Subcutaneous adipose tissue (tissue), 4 donors: Measurements from ENCODE around the gene HTR1B. TPM values are rescaled to one million over a fixed set of nuclear protein-coding genes. Genes with fewer than 3 reads are reported as not detected.

Experiments
- CTCF ChIP-seq: fragments of 450-650 bp; IDR thresholded peaks from one replicate; pipeline ENCODE4 v1.5.1; 2016; ENCODE audit warnings: low read depth, mild to moderate bottlenecking, control low read depth, antibody characterized with exemption, moderate library complexity
- total RNA-seq, 4 donors: library from RNA; depleted of rRNA; stranded (reverse); fragments of >200 nt; gene quantifications; one replicate each; pipeline ENCODE4 v1.1.0, GENCODE V29; 2016

Gene HTR1B
- total RNA-seq, 4 donors from 2014 or later: not detected

- TF ChIP-seq CTCF: no peak
Measured at GRCh38 chr6:77463861-77464494, 687 bp upstream of the HTR1B start.

- no peak for TF ChIP-seq CTCF
Measured at GRCh38 chr6:77462359-77463307, 658 bp downstream of the HTR1B start.

GRCh38 chr6:77461796-77462195 is 1.5 kb downstream of the HTR1B start:
- no peak for TF ChIP-seq CTCF

- TF ChIP-seq CTCF: no peak
Measured at GRCh38 chr6:77458421-77458820, 4.9 kb downstream of the HTR1B start.

GRCh38 chr6:77457720-77458349 is 5.5 kb downstream of the HTR1B start:
- TF ChIP-seq CTCF: no peak

- TF ChIP-seq CTCF: no peak
Measured at GRCh38 chr6:77456531-77457248, 6.6 kb downstream of the HTR1B start.

GRCh38 chr6:77455271-77455670 is 8.0 kb downstream of the HTR1B start:
- TF ChIP-seq CTCF: no peak
